GM18526 (cell line): ENCODE data around the gene RASGRP2.

Experiments used
- POLR2A ChIP-seq: IDR thresholded peaks from 3 replicates; pipeline ENCODE4 v1.6.1; 2011; ENCODE audit not compliant: insufficient read length; ENCODE audit errors: extremely low read depth

RASGRP2 gene

GRCh38 chr11:64743591-64744543 lies at the start of gene RASGRP2:
Gene RASGRP2 (minus strand): TSS chr11:64744142. CDS start chr11:64742866, 1,276 bp downstream.
- no peak for TF ChIP-seq POLR2A

- TF ChIP-seq POLR2A, result no peak
Observed at GRCh38 chr11:64792482-64792881, 48.5 kb upstream of the RASGRP2 start.

DNA sequence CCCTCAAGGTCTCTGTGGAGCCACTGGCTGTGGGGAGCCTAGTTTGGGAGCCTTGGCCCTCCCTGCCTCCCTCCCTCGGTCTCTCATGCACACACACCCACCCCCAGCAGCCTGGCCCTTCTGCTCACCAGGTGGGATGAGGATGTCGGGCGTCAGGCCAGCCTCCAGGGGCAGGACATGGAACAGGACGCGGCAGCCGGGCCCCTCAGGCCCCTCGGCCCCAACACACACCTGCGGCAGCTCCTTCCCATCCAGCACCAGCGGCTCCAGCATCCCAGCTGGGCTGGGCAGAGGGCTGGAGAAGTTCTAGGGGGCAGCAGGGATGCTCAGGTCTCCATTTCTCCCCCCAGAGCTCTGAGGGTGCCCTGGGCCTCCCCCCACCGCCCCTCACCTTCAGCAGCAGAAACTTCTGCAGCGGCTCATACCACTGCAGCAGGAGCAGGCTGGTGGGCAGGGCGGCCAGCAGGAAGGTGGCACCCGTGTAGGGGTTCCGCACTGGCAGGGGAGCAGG lies 47.9 kb upstream of the RASGRP2 start:
- no peak for TF ChIP-seq POLR2A

GRCh38 chr11:64790205-64791095 lies 46.5 kb upstream of the RASGRP2 start:
- no peak for TF ChIP-seq POLR2A

DNA sequence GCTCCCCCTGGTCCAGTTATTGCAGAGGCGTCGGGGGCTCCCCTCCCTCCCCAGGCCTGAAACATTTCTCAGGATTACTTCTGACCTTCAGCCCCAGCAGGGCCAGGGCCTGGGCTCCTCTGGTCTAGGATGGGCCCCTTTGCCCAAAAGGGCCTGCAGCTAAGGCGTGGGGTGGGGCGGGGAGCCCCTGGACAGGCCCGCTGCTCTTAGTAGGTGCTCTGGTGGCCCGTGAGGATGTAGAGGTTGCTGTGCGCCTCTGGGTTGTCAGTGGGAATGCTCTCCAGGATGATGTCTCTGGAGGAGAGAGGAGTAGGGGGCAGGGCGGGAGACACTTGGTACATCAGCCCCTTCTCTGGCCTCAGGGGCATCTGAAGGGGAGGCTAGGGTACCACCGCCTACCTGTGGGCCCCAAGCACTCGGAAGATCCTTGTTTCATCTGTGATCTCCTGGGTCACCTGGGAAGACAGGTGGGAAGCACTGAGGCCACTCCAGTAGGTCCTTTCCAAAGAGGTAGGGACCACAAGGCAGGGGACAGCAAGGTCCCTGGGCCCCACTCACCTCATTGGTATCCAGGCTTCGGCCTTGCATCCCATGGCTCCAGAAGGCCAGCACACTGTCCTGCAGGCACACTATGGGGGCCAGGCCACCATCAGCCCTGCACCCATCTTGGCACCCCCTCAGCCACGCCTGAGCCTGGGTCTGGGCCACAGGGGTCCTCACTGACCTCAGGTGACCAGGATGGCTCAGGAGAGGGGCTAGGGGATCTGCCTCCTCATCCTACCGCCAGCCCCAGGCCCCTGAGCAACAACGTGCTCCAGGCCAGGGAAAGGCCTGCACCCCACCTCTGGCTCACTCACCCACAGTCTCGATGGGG lies 45.6 kb upstream of the RASGRP2 start:
- TF ChIP-seq POLR2A, result no peak

DNA sequence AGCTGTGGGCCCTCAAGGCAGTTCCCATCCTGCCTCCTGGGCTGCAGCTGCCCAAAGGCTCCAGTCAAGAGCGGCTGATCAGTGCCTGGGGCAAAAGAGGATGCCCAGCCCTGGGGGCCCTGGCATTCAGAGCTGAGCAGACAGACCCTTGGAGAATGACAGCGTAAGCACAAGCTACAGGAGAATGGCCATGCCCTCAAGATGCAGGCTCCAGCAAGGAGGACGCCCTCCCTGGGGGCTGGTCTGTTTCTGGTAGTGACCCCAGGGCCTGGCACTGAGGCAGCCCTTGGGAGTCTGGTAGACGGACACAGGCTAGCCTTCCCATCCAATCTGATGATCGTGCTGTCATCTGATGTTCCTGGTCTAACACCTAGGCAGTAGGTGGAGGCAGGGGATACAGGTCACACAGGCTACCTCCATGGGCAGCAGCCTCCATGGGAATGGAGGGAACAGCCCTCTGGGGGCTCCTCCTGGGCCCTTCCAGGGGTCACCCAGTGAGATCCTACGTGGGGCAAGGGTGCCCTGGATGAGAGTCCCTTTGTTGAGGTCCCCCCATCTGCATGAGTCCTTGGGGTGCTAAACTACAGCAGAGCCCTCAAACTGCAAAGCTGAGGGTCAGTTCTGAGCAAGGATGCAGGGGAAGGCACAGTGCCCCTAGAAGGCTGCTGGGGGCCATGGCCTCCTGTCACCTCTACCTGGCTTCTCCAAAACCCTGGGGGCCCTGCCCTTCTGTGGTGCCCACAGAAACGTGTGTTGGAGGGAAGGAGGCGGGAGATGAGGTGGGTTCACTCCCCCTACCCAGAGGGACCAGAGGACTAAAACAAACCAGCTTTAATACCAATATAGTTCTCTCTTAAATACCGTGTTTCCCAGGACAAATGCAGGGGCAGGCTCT lies 44.6 kb upstream of the RASGRP2 start:
- no peak for TF ChIP-seq POLR2A

DNA sequence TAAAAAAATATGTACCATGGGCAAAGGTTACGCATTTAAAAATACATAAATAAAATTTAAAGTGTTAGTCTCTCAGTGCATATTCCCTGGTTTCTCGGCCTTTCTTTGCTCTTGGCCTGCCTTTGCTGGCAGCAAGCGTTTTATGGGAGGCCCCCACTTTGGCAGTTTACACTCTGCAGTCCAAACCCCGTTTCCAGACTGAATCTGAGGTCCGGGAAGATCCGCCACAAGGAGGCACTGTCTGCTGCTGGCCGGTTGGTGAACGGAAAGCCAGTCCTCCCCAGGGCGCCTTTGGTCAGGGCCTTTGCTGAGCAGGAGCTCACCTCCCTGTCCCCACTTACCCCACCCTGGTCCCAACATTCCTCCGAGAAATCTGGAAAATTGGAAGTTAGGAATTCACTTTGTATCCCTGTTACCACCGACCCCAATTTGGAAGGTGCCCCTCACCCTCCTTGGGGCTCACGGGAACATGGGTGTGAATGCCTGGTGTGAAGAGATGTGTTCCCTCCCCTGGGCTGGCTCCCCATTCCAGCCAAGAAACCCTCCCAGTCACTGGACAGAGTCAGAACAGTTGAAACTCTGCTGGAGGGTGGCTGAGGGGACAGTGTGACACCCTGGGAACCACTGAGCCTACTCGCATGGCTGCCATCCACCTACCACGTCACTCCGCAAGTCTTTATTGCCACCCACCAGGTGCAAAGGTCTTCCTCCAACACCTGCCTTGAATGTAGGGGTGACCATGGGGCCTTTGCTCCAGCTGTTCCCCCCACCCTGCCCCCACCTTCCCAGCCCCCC lies 43.8 kb upstream of the RASGRP2 start:
- no peak for TF ChIP-seq POLR2A

GRCh38 chr11:64786308-64786707 lies 42.4 kb upstream of the RASGRP2 start:
- TF ChIP-seq POLR2A, result no peak

DNA sequence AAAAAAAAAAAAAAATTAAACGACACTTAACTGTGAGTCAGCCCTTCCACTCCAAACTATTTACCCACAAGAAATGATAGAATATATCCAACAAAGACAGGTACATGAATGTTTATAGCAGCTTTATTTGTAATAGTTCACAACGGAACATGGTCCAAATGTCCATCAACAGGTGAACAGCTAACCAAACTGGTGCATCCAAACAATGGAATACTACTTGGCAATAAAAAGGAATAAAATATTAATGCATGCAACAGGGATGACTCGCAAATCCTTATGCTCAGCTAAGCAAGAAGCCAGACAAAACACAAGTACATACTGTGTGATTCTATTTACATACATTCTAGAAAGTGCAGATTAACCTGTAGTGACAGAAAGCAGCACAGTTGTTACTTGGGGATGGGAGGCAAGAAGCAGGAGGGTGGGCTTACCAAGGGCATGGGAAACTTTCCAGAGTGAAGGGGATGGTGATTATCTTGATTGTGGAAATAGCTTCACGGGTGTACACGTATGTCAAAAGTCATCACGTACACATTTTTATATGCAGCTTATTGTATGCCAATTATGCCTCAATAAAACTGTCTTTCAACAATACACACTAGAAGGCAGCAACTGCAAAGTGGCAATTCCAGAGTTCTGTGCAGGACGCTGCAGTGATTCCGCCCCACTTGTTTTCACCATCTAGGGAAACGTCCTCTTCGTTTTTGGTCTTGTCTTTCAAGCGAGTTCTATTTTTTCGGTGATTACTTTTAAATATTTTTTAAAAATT lies 41.1 kb upstream of the RASGRP2 start:
- no peak for TF ChIP-seq POLR2A

DNA sequence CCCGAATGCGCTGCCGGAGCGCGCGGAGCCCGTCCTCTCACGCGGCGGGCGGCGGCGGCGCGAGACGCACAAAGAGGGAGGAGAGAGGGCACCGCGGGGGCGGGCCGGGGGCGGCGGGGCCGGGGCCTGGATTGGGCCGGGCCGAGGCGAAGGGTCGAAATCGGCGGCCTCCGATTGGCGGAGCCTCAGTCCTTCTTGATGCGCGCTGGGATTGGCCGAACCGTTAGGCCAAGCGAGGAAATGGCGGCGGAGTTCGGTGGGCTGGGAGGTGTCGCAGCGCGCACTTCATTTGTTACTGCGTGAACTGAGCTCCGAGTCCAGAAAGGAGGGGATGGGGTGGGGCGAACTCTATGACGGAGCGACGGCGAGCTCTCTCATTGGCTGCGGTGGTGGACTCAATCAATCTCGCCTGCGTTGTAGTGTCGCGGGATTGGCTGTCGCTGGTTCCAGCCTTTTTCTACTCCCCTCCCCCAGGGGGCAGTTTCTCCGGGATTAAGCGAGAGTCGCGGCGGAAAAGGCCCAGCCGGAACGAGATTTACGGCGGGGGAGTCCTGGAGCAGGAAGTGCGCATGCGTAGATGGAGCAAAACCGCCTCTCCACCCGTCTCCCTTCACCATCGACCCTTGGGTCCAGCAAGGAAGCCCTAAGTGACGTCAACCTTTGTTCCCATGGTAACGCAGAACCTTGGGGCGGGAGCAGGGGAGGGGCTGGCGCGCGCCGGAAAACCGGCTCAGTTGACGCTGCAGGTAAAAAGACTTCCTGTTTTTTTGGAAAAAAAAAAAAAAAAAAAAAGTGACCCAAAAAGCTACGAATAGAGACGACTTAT lies 34.7 kb upstream of the RASGRP2 start, which contains the start of gene SF1:
Gene SF1, minus strand, starts transcription at position 70 of the 826 bp plus-strand sequence. CDS start 150 bp downstream, outside the sequence.
- peak; percentile 85 for TF ChIP-seq POLR2A

DNA sequence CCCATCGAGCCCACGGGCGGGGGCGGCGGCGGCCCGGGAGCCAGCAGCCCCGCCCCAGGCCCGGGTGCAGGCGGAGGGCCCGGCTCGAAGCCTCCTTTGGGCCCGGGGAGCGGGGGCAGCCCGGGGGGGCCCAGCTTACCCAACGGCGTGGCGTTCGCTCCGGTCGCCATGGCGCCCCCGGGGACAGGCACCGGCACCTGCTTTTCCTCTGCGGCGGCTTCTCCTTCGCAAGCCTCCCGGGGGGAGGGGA lies 34.2 kb upstream of the RASGRP2 start:
- no peak for TF ChIP-seq POLR2A

DNA sequence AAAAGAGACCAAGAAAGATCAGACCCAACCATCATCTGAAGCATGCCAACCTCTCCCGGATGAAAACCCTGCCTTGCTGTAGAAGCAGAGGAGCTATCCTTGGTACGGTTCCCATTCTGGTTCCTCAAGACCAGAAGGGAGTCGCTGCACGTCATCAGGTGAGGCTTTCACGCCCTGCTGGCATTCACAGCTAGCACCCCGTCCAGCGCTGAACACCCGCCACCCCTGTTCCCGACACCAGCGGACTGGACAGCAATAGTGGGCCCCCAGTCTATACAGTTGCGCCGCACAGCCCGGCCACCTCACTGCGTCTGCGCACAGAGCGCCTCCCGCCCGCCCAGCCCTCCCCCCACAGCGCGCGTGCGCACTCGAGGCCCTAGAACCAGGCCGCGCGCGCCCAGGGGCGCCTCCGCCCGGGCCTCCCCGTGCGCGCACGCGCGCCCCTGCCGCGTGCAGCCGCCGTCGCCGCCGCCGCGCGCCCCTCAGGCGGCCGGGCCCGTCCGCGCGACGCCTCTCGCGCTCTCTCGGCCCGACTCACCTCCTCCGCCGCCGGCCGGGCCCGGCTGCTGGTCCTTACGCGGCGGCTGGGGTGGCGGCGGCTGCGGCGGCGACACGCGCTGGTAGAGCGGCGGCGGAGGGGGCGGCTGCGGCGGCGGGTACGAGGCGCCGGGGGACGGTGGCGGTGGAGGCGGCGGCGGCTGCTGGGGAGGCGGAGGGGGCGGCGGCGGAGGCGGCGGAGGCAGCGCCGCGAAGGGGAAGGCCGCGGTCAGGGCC lies 33.7 kb upstream of the RASGRP2 start:
- peak; percentile 22 for TF ChIP-seq POLR2A
